GM13977 (cell line): ENCODE results near the gene TSPAN3.

Source experiments
- DNase-seq: peaks from one replicate; pipeline ENCODE4 v3.0.0; 2012; ENCODE audit warnings: low spot score
- CTCF ChIP-seq: IDR thresholded peaks from 2 replicates; pipeline ENCODE4 v1.5.1; 2012; ENCODE audit warnings: mild to moderate bottlenecking, control low read depth; ENCODE audit not compliant: insufficient read depth; ENCODE audit errors: extremely low read depth, missing control alignments
- in situ Hi-C: fragments of 300-500 bp; cut with MboI; formaldehyde crosslinking; loops from one replicate; pipeline ENCODE4 v1.12.0; 2022; ENCODE audit warnings: low sequenced_read_pairs, low pct_unique_long_range_greater_than_20kb, mixed read lengths, inconsistent platforms; ENCODE audit not compliant: unreplicated experiment

TSPAN3 gene

GRCh38 chr15:77025941-77026411 is 44.9 kb downstream of the TSPAN3 start:
- no peak for TF ChIP-seq CTCF
- in situ Hi-C loops = no loop called here
- DNase-seq = no peak

GRCh38 chr15:77025083-77025901 is 45.6 kb downstream of the TSPAN3 start:
- in situ Hi-C loops = no loop called here
- peak; percentile 1 for TF ChIP-seq CTCF
- DNase-seq = no peak

- DNase-seq = peak; percentile 87
- in situ Hi-C loops = no loop called here
- peak; percentile 94 for TF ChIP-seq CTCF
These were observed 46.4 kb downstream of the TSPAN3 start for GRCh38 chr15:77024273-77025082.

- TF ChIP-seq CTCF = no peak
- DNase-seq = no peak
These were observed 47.2 kb downstream of the TSPAN3 start for GRCh38 chr15:77023576-77024272.

GRCh38 chr15:77022646-77023575 is 48.0 kb downstream of the TSPAN3 start:
- in situ Hi-C loops = no loop called here
- no peak for TF ChIP-seq CTCF
- DNase-seq = no peak

More at GRCh38 chr15:77023576-77024272, 47.2 kb downstream of the TSPAN3 start:
- in situ Hi-C loops = no loop called here
